Caco-2 (cell line): ENCODE results near the gene WSB2. TPM values are rescaled to one million over a fixed set of nuclear protein-coding genes. Genes with fewer than 3 reads are reported as not detected.

Experiments used
- BruUV-seq: library from RNA; stranded (reverse); fragments of 400-500 nt; replicated peaks from 2 replicates; lab custom pipeline; 2021; lab: Mats Ljungman, UMichigan
- CTCF ChIA-PET: fragments of 300-600 bp; sonication (Branson Sonifier 250); formaldehyde crosslinking; loops from one replicate; lab custom pipeline; 2022; ENCODE audit warnings: antibody characterized with exemption; lab: Charles Lee
- POLR2A ChIA-PET: fragments of 300-600 bp; sonication (Branson Sonifier 250); formaldehyde crosslinking; loops from one replicate; lab custom pipeline; 2022; ENCODE audit warnings: antibody characterized with exemption; lab: Charles Lee
- DNase-seq, 2 experiments: peaks; one replicate each; pipeline versions ENCODE4 v3.0.0 to v3.0.0-alpha.2; 2020 to 2022
- H3K27me3 ChIP-seq: replicated peaks from 2 replicates; pipeline ENCODE4 v1.6.0; 2011; ENCODE audit warnings: low read length; ENCODE audit not compliant: control insufficient read depth, insufficient read depth
- H3K36me3 ChIP-seq: 2 replicates; pipeline ENCODE4 v1.5.1; 2011; ENCODE audit warnings: low read length; ENCODE audit not compliant: control insufficient read depth, insufficient read depth
- H3K4me1 ChIP-seq: fragments of 250-450 bp; sonication (Bioruptor Pico); 2 replicates; pipeline ENCODE4 v1.5.1; 2020; ENCODE audit warnings: mild to moderate bottlenecking
- H3K4me3 ChIP-seq: 2 replicates; pipeline ENCODE4 v1.5.1; 2011; ENCODE audit warnings: low read depth, mild to moderate bottlenecking, control low read depth, low read length
- H3K9me3 ChIP-seq: fragments of 250-450 bp; sonication (Bioruptor Pico); 2 replicates; pipeline ENCODE4 v1.5.1; 2020; ENCODE audit warnings: mild to moderate bottlenecking, moderate library complexity
- H3K27ac Mint-ChIP-seq: one replicate; pipeline ENCODE4 v1.8.0; 2022; ENCODE audit warnings: mixed read lengths; ENCODE audit not compliant: unreplicated experiment
- H3K27me3 Mint-ChIP-seq: one replicate; pipeline ENCODE4 v1.8.0; 2022; ENCODE audit warnings: mixed read lengths; ENCODE audit not compliant: insufficient read depth, unreplicated experiment
- H3K36me3 Mint-ChIP-seq: one replicate; pipeline ENCODE4 v1.8.0; 2022; ENCODE audit warnings: mild to moderate bottlenecking, mixed read lengths; ENCODE audit not compliant: insufficient read depth, unreplicated experiment
- H3K4me1 Mint-ChIP-seq: one replicate; pipeline ENCODE4 v1.8.0; 2022; ENCODE audit warnings: low read depth, mixed read lengths; ENCODE audit not compliant: unreplicated experiment
- H3K4me3 Mint-ChIP-seq: one replicate; pipeline ENCODE4 v1.8.0; 2022; ENCODE audit warnings: mild to moderate bottlenecking, moderate library complexity, mixed read lengths; ENCODE audit not compliant: unreplicated experiment
- H3K9me3 Mint-ChIP-seq: one replicate; pipeline ENCODE4 v1.8.0; 2022; ENCODE audit warnings: mixed read lengths; ENCODE audit not compliant: unreplicated experiment
- CTCF ChIP-seq, 2 experiments: fragments of 200-600 bp in 1 of 2; IDR thresholded peaks; 1 replicate in 1 of 2; 2 replicates in 1 of 2; pipeline versions ENCODE4 v1.5.1 to v1.8.0; 2011 to 2022; ENCODE audit warnings: antibody characterized with exemption in 1 of 2, control low read depth in 1 of 2, inconsistent platforms in 1 of 2, low read depth in 1 of 2, low read length in 1 of 2, mild to moderate bottlenecking in 1 of 2, moderate library complexity in 1 of 2; ENCODE audit not compliant: insufficient read depth in 1 of 2, severe bottlenecking in 1 of 2, unreplicated experiment in 1 of 2
- intact Hi-C: fragments of 100-400 bp; cut with micrococcal nuclease; formaldehyde crosslinking; loops from one replicate; pipeline ENCODE4 v1.10.0; 2022; ENCODE audit not compliant: unreplicated experiment
- total RNA-seq: library from RNA; stranded (reverse); gene quantifications from 2 replicates; pipeline ENCODE4 v1.2.3, GENCODE V29; 2022

The WSB2 gene
- total RNA-seq, 1 experiment from 2014 or later, result 36.7 TPM

GRCh38 chr12:118044075-118044474, 16.9 kb downstream of the WSB2 start:
- BruUV-seq, result no TSS peak

GRCh38 chr12:118042091-118042490, 18.9 kb downstream of the WSB2 start:
- Histone ChIP-seq H3K9me3 (no peaks in the 10 kb centered on the region), H3K27me3 (no peaks in the 10 kb centered on the region), H3K4me3 (no peak overlapping the region), H3K4me1 (no peaks in the 10 kb centered on the region), H3K36me3 (no peaks in the 10 kb centered on the region)
- no peak for TF ChIP-seq CTCF (IDR thresholded peaks at IDR 0.05; ENCODE audit: insufficient read depth in 1 of 2, low read depth in 1 of 2, low read length in 1 of 2, severe bottlenecking in 1 of 2, unreplicated experiment in 1 of 2)
- no peak for DNase-seq
- ChIA-PET POLR2A (no interaction called here), CTCF (no interaction called here)
- intact Hi-C loops, result no loop called here
- peaks cover 62% of the 10 kb centered on the region for H3K36me3 Mint-ChIP-seq
- H3K9me3 Mint-ChIP-seq, result no peaks in the 10 kb centered on the region
- no TSS peak for BruUV-seq
- H3K4me3 Mint-ChIP-seq, result no peak overlapping the region
- no peak overlapping the region for H3K27ac Mint-ChIP-seq
- H3K27me3 Mint-ChIP-seq, result no peaks in the 10 kb centered on the region
- H3K4me1 Mint-ChIP-seq, result no peaks in the 10 kb centered on the region

More at GRCh38 chr12:118044075-118044474, 16.9 kb downstream of the WSB2 start:
- ChIA-PET POLR2A (no interaction called here), CTCF (no interaction called here)
- Histone ChIP-seq H3K36me3 (no peaks in the 10 kb centered on the region), H3K4me1 (no peaks in the 10 kb centered on the region), H3K4me3 (no peak overlapping the region), H3K9me3 (no peaks in the 10 kb centered on the region), H3K27me3 (no peaks in the 10 kb centered on the region)
- Mint-ChIP-seq H3K36me3 (peaks cover 64% of the 10 kb centered on the region), H3K27ac (no peak overlapping the region), H3K4me1 (no peaks in the 10 kb centered on the region), H3K27me3 (no peaks in the 10 kb centered on the region), H3K4me3 (no peak overlapping the region), H3K9me3 (no peaks in the 10 kb centered on the region)
- intact Hi-C loops, result no loop called here
- DNase-seq, result no peak
- no peak for TF ChIP-seq CTCF (IDR thresholded peaks at IDR 0.05; ENCODE audit: insufficient read depth in 1 of 2, low read depth in 1 of 2, low read length in 1 of 2, severe bottlenecking in 1 of 2, unreplicated experiment in 1 of 2)

GRCh38 chr12:118038137-118038536, 22.8 kb downstream of the WSB2 start:
- CTCF ChIA-PET, result no interaction called here
- Histone ChIP-seq H3K9me3 (no peaks in the 10 kb centered on the region), H3K27me3 (no peaks in the 10 kb centered on the region), H3K4me1 (peaks cover 1% of the 10 kb centered on the region; the same call in 1 of the 2 replicates), H3K4me3 (no peak overlapping the region), H3K36me3 (peaks cover 3% of the 10 kb centered on the region)
- Mint-ChIP-seq H3K27me3 (no peaks in the 10 kb centered on the region), H3K36me3 (peaks cover 69% of the 10 kb centered on the region), H3K4me1 (peaks cover 7% of the 10 kb centered on the region), H3K9me3 (no peaks in the 10 kb centered on the region), H3K27ac (no peak overlapping the region), H3K4me3 (no peak overlapping the region)
- no TSS peak for BruUV-seq
- no peak for DNase-seq
- POLR2A ChIA-PET, result no interaction called here
- TF ChIP-seq CTCF (IDR thresholded peaks at IDR 0.05; ENCODE audit: insufficient read depth in 1 of 2, low read depth in 1 of 2, low read length in 1 of 2, severe bottlenecking in 1 of 2, unreplicated experiment in 1 of 2), result no peak
- intact Hi-C loops, result no loop called here
